HL-60 (cell line): ENCODE results near the gene MAD1L1.

Experiments used
- DNase-seq, 2 experiments: peaks; one replicate each; pipeline ENCODE4 v3.0.0-alpha.2; 2010 to 2020; ENCODE audit warnings: low read depth in 1 of 2, low spot score in 1 of 2
- H3K27ac ChIP-seq: fragments of 250-450 bp; sonication (Bioruptor Pico); replicated peaks from 2 replicates; pipeline ENCODE4 v1.5.1; 2020; ENCODE audit warnings: mild to moderate bottlenecking, moderate library complexity
- H3K27me3 ChIP-seq: fragments of 250-450 bp; sonication (Bioruptor Pico); 2 replicates; pipeline ENCODE4 v1.5.1; 2021; ENCODE audit warnings: mild to moderate bottlenecking, moderate library complexity; ENCODE audit not compliant: insufficient read depth, poor library complexity, severe bottlenecking
- H3K4me3 ChIP-seq: replicated peaks from 2 replicates; pipeline ENCODE4 v1.5.1; 2011; ENCODE audit warnings: mild to moderate bottlenecking, control low read depth, low read length; ENCODE audit not compliant: insufficient read depth
- GABPA ChIP-seq: IDR thresholded peaks from 2 replicates; pipeline ENCODE4 v1.6.1; 2012; ENCODE audit warnings: low read depth
- POLR2AphosphoS5 ChIP-seq: IDR thresholded peaks from 2 replicates; pipeline ENCODE4 v1.6.1; 2012; ENCODE audit warnings: low read depth
- SPI1 ChIP-seq: IDR thresholded peaks from 2 replicates; pipeline ENCODE4 v1.6.1; 2012; ENCODE audit warnings: low read depth, mild to moderate bottlenecking, borderline replicate concordance
- TF ChIP-seq, protein P1 (sequence below): IDR thresholded peaks from one replicate; pipeline ENCODE4 v1.5.1; 2011; ENCODE audit warnings: low read length, control low read depth, inconsistent platforms; ENCODE audit not compliant: insufficient read depth
- TF ChIP-seq, protein P2 (sequence below): IDR thresholded peaks from 2 replicates; pipeline ENCODE4 v1.6.1; 2012; ENCODE audit warnings: low read depth; ENCODE audit not compliant: insufficient replicate concordance

The MAD1L1 gene

DNA sequence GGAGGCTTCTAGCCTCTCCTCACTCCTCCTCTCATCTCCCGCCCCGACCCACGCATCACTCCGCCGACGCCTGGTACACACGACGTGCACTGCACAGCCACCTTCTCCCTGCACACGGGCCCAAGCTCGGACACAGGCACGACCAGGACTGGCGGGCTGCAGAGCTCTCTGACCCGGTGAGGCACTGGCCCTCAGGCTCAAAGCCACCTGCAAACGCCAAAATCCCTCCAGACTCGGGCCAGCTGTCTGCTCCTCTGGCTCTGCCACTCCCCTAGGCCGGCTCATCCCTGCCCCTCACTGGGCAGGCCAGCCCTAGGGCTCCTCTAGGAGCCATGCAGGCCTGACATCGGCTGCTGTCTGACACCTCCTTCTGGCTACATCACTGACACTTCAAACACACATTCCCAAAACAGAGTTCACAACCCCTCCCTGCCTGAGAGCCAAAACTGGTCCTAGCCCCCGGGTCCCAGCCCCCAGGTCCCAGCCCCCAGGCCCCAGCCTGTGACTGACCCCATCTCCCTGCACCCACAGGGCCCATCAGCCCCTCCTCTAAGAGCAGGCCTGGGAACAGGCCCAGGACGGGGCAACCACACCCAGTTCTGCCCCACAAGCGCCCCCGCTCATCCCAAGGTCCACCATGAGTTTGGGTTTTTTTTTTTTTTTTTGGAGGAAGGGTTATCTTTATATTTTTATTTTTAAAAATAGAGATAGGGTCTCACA, 35.1 kb downstream of the MAD1L1 start:
- H3K4me3 ChIP-seq: no peak overlapping the region
- H3K27ac ChIP-seq: no peak overlapping the region
- TF ChIP-seq, protein P1, sequence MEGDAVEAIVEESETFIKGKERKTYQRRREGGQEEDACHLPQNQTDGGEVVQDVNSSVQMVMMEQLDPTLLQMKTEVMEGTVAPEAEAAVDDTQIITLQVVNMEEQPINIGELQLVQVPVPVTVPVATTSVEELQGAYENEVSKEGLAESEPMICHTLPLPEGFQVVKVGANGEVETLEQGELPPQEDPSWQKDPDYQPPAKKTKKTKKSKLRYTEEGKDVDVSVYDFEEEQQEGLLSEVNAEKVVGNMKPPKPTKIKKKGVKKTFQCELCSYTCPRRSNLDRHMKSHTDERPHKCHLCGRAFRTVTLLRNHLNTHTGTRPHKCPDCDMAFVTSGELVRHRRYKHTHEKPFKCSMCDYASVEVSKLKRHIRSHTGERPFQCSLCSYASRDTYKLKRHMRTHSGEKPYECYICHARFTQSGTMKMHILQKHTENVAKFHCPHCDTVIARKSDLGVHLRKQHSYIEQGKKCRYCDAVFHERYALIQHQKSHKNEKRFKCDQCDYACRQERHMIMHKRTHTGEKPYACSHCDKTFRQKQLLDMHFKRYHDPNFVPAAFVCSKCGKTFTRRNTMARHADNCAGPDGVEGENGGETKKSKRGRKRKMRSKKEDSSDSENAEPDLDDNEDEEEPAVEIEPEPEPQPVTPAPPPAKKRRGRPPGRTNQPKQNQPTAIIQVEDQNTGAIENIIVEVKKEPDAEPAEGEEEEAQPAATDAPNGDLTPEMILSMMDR: no peak
- TF ChIP-seq, protein P2, sequence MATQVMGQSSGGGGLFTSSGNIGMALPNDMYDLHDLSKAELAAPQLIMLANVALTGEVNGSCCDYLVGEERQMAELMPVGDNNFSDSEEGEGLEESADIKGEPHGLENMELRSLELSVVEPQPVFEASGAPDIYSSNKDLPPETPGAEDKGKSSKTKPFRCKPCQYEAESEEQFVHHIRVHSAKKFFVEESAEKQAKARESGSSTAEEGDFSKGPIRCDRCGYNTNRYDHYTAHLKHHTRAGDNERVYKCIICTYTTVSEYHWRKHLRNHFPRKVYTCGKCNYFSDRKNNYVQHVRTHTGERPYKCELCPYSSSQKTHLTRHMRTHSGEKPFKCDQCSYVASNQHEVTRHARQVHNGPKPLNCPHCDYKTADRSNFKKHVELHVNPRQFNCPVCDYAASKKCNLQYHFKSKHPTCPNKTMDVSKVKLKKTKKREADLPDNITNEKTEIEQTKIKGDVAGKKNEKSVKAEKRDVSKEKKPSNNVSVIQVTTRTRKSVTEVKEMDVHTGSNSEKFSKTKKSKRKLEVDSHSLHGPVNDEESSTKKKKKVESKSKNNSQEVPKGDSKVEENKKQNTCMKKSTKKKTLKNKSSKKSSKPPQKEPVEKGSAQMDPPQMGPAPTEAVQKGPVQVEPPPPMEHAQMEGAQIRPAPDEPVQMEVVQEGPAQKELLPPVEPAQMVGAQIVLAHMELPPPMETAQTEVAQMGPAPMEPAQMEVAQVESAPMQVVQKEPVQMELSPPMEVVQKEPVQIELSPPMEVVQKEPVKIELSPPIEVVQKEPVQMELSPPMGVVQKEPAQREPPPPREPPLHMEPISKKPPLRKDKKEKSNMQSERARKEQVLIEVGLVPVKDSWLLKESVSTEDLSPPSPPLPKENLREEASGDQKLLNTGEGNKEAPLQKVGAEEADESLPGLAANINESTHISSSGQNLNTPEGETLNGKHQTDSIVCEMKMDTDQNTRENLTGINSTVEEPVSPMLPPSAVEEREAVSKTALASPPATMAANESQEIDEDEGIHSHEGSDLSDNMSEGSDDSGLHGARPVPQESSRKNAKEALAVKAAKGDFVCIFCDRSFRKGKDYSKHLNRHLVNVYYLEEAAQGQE: no peak
- TF ChIP-seq SPI1 (no peak), GABPA (no peak), POLR2AphosphoS5 (no peak)
- DNase-seq: no peak
- no peaks in the 10 kb centered on the region for H3K27me3 ChIP-seq

DNA sequence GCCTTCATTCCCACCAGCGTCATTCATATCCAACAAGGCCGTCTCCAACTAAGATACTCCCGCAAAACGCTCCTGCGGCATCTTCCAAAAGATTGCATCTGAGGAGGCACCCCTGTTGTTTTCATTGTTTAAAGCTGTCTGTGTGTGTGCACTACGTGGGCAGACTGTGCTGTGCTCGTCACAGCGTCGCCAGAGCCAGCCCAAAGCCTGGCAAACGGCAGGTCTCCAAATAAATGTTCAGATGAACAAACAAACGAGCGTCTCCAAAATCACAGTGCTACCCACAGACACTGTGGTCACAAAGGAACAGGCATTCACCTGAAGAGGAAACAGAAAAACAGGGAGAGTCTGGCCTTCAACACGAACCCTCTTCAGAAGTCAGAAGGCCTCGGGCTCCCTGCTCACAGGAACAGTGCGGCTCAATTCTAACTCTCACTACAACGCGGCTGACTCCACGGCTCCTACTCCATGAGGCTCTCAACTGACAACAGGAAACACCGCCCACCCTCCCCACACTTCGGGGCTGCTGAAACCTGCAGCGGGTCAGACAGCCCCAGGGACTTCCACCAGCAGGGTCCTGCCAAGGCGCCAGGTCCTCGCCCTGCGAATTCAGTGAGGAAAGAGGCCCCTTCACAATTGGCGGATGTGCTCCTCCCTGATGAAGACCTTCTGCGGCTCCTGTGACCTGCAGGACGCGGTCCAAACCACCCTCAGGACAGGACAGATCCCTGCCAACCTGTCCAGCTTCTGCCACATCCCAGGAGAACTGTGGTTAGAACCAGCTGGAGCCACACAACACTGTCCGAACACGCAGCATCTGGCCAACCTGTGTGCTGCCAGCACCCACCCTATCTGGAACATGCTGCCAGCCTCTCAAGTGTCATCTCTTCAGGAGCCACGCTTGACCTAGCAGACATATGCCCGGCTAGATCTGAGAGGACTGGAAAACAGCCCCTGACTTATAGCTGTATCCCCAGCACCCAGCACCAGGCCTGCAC, 36.1 kb downstream of the MAD1L1 start:
- Histone ChIP-seq H3K27me3 (no peaks in the 10 kb centered on the region), H3K4me3 (no peak overlapping the region), H3K27ac (no peak overlapping the region)
- no peak for DNase-seq
- no peak for TF ChIP-seq SPI1

DNA sequence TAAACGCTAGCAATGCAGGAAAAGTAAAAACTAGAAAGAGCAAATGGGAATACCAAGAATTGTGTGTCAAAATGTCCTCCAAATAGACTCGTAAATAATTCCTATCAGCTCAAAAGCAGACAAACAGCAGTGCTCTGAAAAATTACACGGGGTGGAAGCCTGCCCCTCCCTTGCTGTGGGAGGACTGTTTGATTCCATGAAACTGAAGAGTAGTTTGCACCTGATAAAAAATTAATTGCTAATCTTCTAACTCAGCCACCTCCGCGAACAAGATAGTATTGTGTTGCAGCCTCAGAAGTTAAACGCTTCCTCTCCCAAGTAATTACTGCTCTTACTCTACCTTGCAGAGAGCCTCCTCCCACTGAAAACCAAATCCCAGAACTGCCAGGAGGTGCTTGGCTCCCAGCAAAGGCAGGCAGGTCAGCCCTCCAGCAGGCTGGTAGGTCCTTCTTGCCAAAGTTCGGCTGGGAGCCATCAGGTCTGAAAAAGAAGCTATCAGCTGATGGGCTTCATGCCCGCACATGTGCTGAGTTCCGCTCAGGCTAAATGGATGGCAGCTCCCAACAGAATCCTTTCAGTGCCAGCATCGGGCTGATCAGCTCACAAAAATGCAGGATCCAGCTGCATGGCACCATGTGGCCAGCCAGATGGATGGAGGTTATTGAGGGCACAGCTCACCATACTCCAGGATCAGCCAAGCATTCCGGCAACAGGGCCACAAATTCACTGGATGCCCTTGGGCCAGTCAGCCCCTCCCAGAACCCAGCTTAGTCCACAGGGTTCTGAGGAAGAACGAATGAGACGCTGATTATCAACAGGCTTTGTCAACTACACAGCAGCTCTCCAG, 37.1 kb downstream of the MAD1L1 start:
- no peak for DNase-seq
- no peak for TF ChIP-seq POLR2AphosphoS5
- TF ChIP-seq, protein P1: no peak
- TF ChIP-seq SPI1: no peak
- no peak for TF ChIP-seq GABPA
- TF ChIP-seq, protein P2: no peak
- Histone ChIP-seq H3K27me3 (no peaks in the 10 kb centered on the region), H3K4me3 (no peak overlapping the region), H3K27ac (no peak overlapping the region)
